GM12878 (cell line): ENCODE data around the gene PHOX2B. TPM values are rescaled to one million over a fixed set of nuclear protein-coding genes. Genes with fewer than 3 reads are reported as not detected.

Experiments
- ATAC-seq: fragments of 200-7000 bp; cut with Tn5 transposase; 3 replicates; pipeline ENCODE4 v1.9.1; 2020; ENCODE audit warnings: mild to moderate bottlenecking, moderate library complexity
- BruUV-seq: library from RNA; stranded (reverse); fragments of 400-500 nt; replicated peaks from 2 replicates; lab custom pipeline; 2021; lab: Mats Ljungman, UMichigan
- CTCF ChIA-PET: fragments of 300-600 bp; sonication (Branson Sonifier 250); formaldehyde crosslinking; extraction: SDS; loops from one replicate; lab custom pipeline; 2021; ENCODE audit warnings: inconsistent platforms; lab: Yijun Ruan, JAX
- POLR2A ChIA-PET: fragments of 350-600 bp; formaldehyde crosslinking; extraction: SDS; loops from one replicate; lab custom pipeline; 2021; ENCODE audit warnings: inconsistent platforms; lab: Charles Lee
- RAD21 ChIA-PET: fragments of 300-600 bp; sonication (Branson Sonifier 250); formaldehyde crosslinking; loops from one replicate; lab custom pipeline; 2023; ENCODE audit warnings: antibody characterized with exemption; ENCODE audit not compliant: unreplicated experiment; lab: Charles Lee
- SMC1A ChIA-PET: fragments of 300-600 bp; sonication (Branson Sonifier 250); formaldehyde crosslinking; loops from one replicate; lab custom pipeline; 2023; ENCODE audit not compliant: unreplicated experiment, uncharacterized antibody; lab: Charles Lee
- DNase-seq: peaks from one replicate; pipeline ENCODE4 v3.0.0-alpha.2; 2011; ENCODE audit warnings: low read depth, low spot score
- FAIRE-seq: peaks from 3 replicates; lab custom pipeline; 2011; peaks lifted over from hg19 to GRCh38; lab: Jason Lieb, UNC
- H2AFZ ChIP-seq: 2 replicates; pipeline ENCODE4 v1.6.0; 2011; ENCODE audit warnings: low read depth, low read length, control low read depth; ENCODE audit not compliant: control insufficient read depth
- H3K27ac ChIP-seq: 2 replicates; pipeline ENCODE4 v1.5.1; 2011; ENCODE audit warnings: control low read depth; ENCODE audit not compliant: control insufficient read depth, insufficient read depth
- H3K27me3 ChIP-seq, 2 experiments: replicated peaks in 1 of 2; 2 replicates each; pipeline versions ENCODE4 v1.6.0 to v1.6.1; 2011; ENCODE audit warnings: low read length in 1 of 2; ENCODE audit not compliant: control insufficient read depth in 2 of 2, insufficient read depth in 2 of 2
- H3K36me3 ChIP-seq, 2 experiments: 2 replicates each; pipeline ENCODE4 v1.5.1; 2011; ENCODE audit warnings: low read length in 1 of 2; ENCODE audit not compliant: control insufficient read depth in 2 of 2, insufficient read depth in 2 of 2
- H3K4me1 ChIP-seq: 2 replicates; pipeline ENCODE4 v1.6.1; 2011; ENCODE audit warnings: mild to moderate bottlenecking, low read length, moderate library complexity, mixed read lengths; ENCODE audit not compliant: control insufficient read depth, insufficient read depth
- H3K4me2 ChIP-seq: 2 replicates; pipeline ENCODE4 v1.6.0; 2011; ENCODE audit warnings: control low read depth; ENCODE audit not compliant: control insufficient read depth, insufficient read depth
- H3K4me3 ChIP-seq: fragments of 200-600 bp; sonication (generic); 2 replicates; pipeline ENCODE4 v1.5.1; 2016
- H3K79me2 ChIP-seq: 2 replicates; pipeline ENCODE4 v1.6.0; 2011; ENCODE audit warnings: low read length; ENCODE audit not compliant: control insufficient read depth, insufficient read depth
- H3K9ac ChIP-seq: 2 replicates; pipeline ENCODE4 v1.8.0; 2011; ENCODE audit warnings: low read length, control low read depth, mixed read lengths; ENCODE audit not compliant: control insufficient read depth, insufficient read depth
- H3K9me3 ChIP-seq: replicated peaks from 3 replicates; pipeline ENCODE4 v1.5.1; 2011; ENCODE audit warnings: mild to moderate bottlenecking, low read length; ENCODE audit not compliant: control insufficient read depth, insufficient read depth
- H4K20me1 ChIP-seq: 2 replicates; pipeline ENCODE4 v1.6.0; 2011; ENCODE audit not compliant: control insufficient read depth, insufficient read depth
- E2F8 ChIP-seq: fragments of 450-650 bp; IDR thresholded peaks from 2 replicates; pipeline ENCODE4 v1.6.1; 2018; ENCODE audit warnings: mild to moderate bottlenecking, low read depth, moderate library complexity; ENCODE audit not compliant: partially characterized antibody
- MYC ChIP-seq: IDR thresholded peaks from 2 replicates; pipeline ENCODE4 v1.6.1; 2011; ENCODE audit warnings: mild to moderate bottlenecking, low read length, moderate library complexity, inconsistent platforms; ENCODE audit not compliant: insufficient read depth, insufficient replicate concordance, insufficient read length, severe bottlenecking
- RCOR1 ChIP-seq: conservative IDR thresholded peaks from 2 replicates; pipeline ENCODE4 v1.6.1; 2012; ENCODE audit warnings: low read depth, low read length, improper control_type of control experiment
- SP1 ChIP-seq: IDR thresholded peaks from one replicate; pipeline ENCODE4 v1.6.1; 2011; ENCODE audit warnings: low read depth, low read length
- STAT1 ChIP-seq: fragments of 450-650 bp; conservative IDR thresholded peaks from 2 replicates; pipeline ENCODE4 v1.6.1; 2014; ENCODE audit warnings: antibody characterized with exemption, mild to moderate bottlenecking
- TCF3 ChIP-seq: IDR thresholded peaks from 2 replicates; pipeline ENCODE4 v1.6.1; 2012; ENCODE audit warnings: low read depth, mild to moderate bottlenecking, low read length, borderline replicate concordance; ENCODE audit not compliant: insufficient read depth
- ZNF274 ChIP-seq: IDR thresholded peaks from one replicate; pipeline ENCODE4 v1.8.0; 2011; ENCODE audit not compliant: insufficient read length, insufficient read depth
- WGBS: methylation state at CpG from one replicate; pipeline ENCODE4 v1.1.6; 2016; ENCODE audit warnings: low lambda C conversion rate; ENCODE audit not compliant: insufficient replicate concordance, insufficient coverage; ENCODE audit errors: missing lambda C conversion rate; 5-methylcytosine and 5-hydroxymethylcytosine counted together
- in situ Hi-C: fragments of 300-500 bp; cut with MboI; formaldehyde crosslinking; loops from 9 replicates; pipeline ENCODE4 v1.14.3; 2018; ENCODE audit warnings: mixed read lengths
- intact Hi-C: fragments of 100-400 bp; cut with micrococcal nuclease; formaldehyde crosslinking; loops from one replicate; pipeline ENCODE4 v1.14.2; 2022; ENCODE audit not compliant: unreplicated experiment
- polyA plus RNA-seq, 11 experiments: library from polyadenylated mRNA; depleted of rRNA in 4 of 11; unstranded in 6 of 11; stranded (reverse) in 5 of 11; fragments of >200 nt; fragmentation: Nextera tagmentation in 4 of 11; fragmentation: Illumina TruSeq in 1 of 11; extraction: Ambion mirVana in 4 of 11; extraction: Trizol in 1 of 11; gene quantifications; 1 replicate in 1 of 11; 2 replicates in 10 of 11; pipeline versions ENCODE4 v1.2.1 to v1.2.3, GENCODE V29; 2011 to 2016; ENCODE audit warnings: inconsistent platforms in 2 of 11, missing spikeins in 2 of 11, low read depth in 1 of 11
- total RNA-seq, 4 experiments: library from RNA; depleted of rRNA in 3 of 4; stranded (reverse); fragments of >200 nt in 3 of 4; fragmentation: Illumina TruSeq in 1 of 4; extraction: Trizol in 1 of 4; gene quantifications; 2 replicates each; pipeline versions ENCODE4 v1.2.1 to v1.2.3, GENCODE V29; 2013 to 2021

Gene PHOX2B
- total and polyA plus RNA-seq, 10 of the 15 experiments (the other 5 are each of a cell fraction or from before 2014, with no cell fraction given) = not detected

GRCh38 chr4:41728573-41728913 lies 20.0 kb downstream of the PHOX2B start:
- BruUV-seq = no TSS peak
- Histone ChIP-seq H3K4me2 (no peak overlapping the region), H3K4me1 (no peaks in the 10 kb centered on the region), H3K4me3 (no peak overlapping the region), H3K36me3 (no peaks in the 10 kb centered on the region), H3K9me3 (no peaks in the 10 kb centered on the region), H3K27me3 (peaks cover 0 to 3% of the 10 kb centered on the region in 2 experiments; a peak in 1 of 4 replicates), H3K79me2 (no peaks in the 10 kb centered on the region), H4K20me1 (no peaks in the 10 kb centered on the region), H3K27ac (no peak overlapping the region), H3K9ac (no peak overlapping the region), H2AFZ (no peak overlapping the region)
- ChIA-PET SMC1A (no interaction called here), CTCF (no interaction called here), POLR2A (no interaction called here), RAD21 (no interaction called here)
- in situ Hi-C loops = no loop called here
- DNase-seq = no peak
- WGBS = 0% methylated on average over 3 of the region's 3 CpGs
- intact Hi-C loops = no loop called here
- FAIRE-seq = no peak
- no peak for TF ChIP-seq SP1
- no peak for TF ChIP-seq ZNF274
- no peak for TF ChIP-seq MYC
- no peak for TF ChIP-seq RCOR1
- TF ChIP-seq TCF3 = no peak
- TF ChIP-seq STAT1 = no peak
- TF ChIP-seq E2F8 = no peak
- ATAC-seq = no peak
